GM23338 (cell line): ENCODE data around the gene RNF130. TPM values are rescaled to one million over a fixed set of nuclear protein-coding genes. Genes with fewer than 3 reads are reported as not detected.
A peak's percentile ranks its signal among the peaks of the same experiment; 100 is the strongest.

Experiments used
- ATAC-seq: fragments of 200-7000 bp; cut with Tn5 transposase; 3 replicates; pipeline ENCODE4 v1.9.1; 2020
- DNase-seq: peaks from one replicate; pipeline ENCODE4 v3.0.0-alpha.2; 2015; ENCODE audit warnings: low spot score
- H2AFZ ChIP-seq: fragments of 200-600 bp; sonication (generic); 2 replicates; pipeline ENCODE4 v1.8.0; 2016; ENCODE audit warnings: antibody characterized with exemption, mild to moderate bottlenecking, moderate library complexity
- H3F3A ChIP-seq: fragments of 200-600 bp; sonication (generic); replicated peaks from 2 replicates; pipeline ENCODE4 v1.8.0; 2017; ENCODE audit warnings: antibody characterized with exemption, mixed run types, low read depth
- H3K27ac ChIP-seq: fragments of 200-600 bp; sonication (generic); 2 replicates; pipeline ENCODE4 v1.6.1; 2016; ENCODE audit warnings: low read depth
- H3K27me3 ChIP-seq: fragments of 200-600 bp; sonication (generic); 2 replicates; pipeline ENCODE4 v1.8.0; 2016; ENCODE audit warnings: mild to moderate bottlenecking, mixed run types, moderate library complexity; ENCODE audit not compliant: insufficient read depth
- H3K36me3 ChIP-seq: fragments of 200-600 bp; sonication (generic); 2 replicates; pipeline ENCODE4 v1.8.0; 2016; ENCODE audit warnings: mild to moderate bottlenecking; ENCODE audit not compliant: insufficient read depth
- H3K4me1 ChIP-seq: fragments of 200-600 bp; sonication (generic); 2 replicates; pipeline ENCODE4 v1.8.0; 2016; ENCODE audit warnings: mild to moderate bottlenecking, moderate library complexity; ENCODE audit not compliant: insufficient read depth
- H3K4me2 ChIP-seq: fragments of 200-600 bp; sonication (generic); 2 replicates; pipeline ENCODE4 v1.7.1; 2017; ENCODE audit warnings: mixed run types
- H3K4me3 ChIP-seq: fragments of 200-600 bp; sonication (generic); 2 replicates; pipeline ENCODE4 v1.6.1; 2016; ENCODE audit warnings: mixed run types
- H3K79me2 ChIP-seq: fragments of 200-600 bp; sonication (generic); replicated peaks from 2 replicates; pipeline ENCODE4 v1.8.0; 2017; ENCODE audit warnings: mild to moderate bottlenecking; ENCODE audit not compliant: insufficient read depth
- H3K9me2 ChIP-seq: fragments of 200-600 bp; sonication (generic); 2 replicates; pipeline ENCODE4 v1.8.0; 2017; ENCODE audit not compliant: insufficient read depth
- H4K20me1 ChIP-seq: fragments of 200-600 bp; sonication (generic); replicated peaks from 2 replicates; pipeline ENCODE4 v1.8.0; 2017; ENCODE audit warnings: mild to moderate bottlenecking; ENCODE audit not compliant: insufficient read depth
- H3K27ac Mint-ChIP-seq: 2 replicates; pipeline ENCODE4 v1.8.0; 2020; ENCODE audit warnings: inconsistent platforms, mild to moderate bottlenecking, moderate library complexity, mixed read lengths
- H3K27me3 Mint-ChIP-seq: 3 replicates; pipeline ENCODE4 v1.8.0; 2022; ENCODE audit warnings: low read depth, mild to moderate bottlenecking, moderate library complexity, mixed read lengths, inconsistent platforms; ENCODE audit not compliant: insufficient read depth, poor library complexity
- H3K36me3 Mint-ChIP-seq: 3 replicates; pipeline ENCODE4 v1.8.0; 2021; ENCODE audit warnings: low read depth, mild to moderate bottlenecking, inconsistent platforms, moderate library complexity, mixed read lengths
- H3K4me1 Mint-ChIP-seq: 3 replicates; pipeline ENCODE4 v1.8.0; 2020; ENCODE audit warnings: mild to moderate bottlenecking, inconsistent platforms, mixed read lengths
- H3K4me3 Mint-ChIP-seq: 3 replicates; pipeline ENCODE4 v1.8.0; 2021; ENCODE audit warnings: moderate library complexity, mild to moderate bottlenecking, inconsistent platforms, mixed read lengths
- H3K9me3 Mint-ChIP-seq: 3 replicates; pipeline ENCODE4 v1.8.0; 2020; ENCODE audit warnings: moderate library complexity, mild to moderate bottlenecking, inconsistent platforms, mixed read lengths
- CTCF ChIP-seq, 2 experiments: fragments of 200-600 bp in 1 of 2; sonication (generic) in 1 of 2; conservative IDR thresholded peaks; 2 replicates each; pipeline versions ENCODE4 v1.5.1 to v1.6.1; 2016 to 2017; ENCODE audit warnings: antibody characterized with exemption in 2 of 2, low read depth in 2 of 2, mild to moderate bottlenecking in 2 of 2, moderate library complexity in 1 of 2
- ETS1 ChIP-seq: IDR thresholded peaks from 2 replicates; pipeline ENCODE4 v1.6.1; 2016; ENCODE audit warnings: antibody characterized with exemption
- EZH2 ChIP-seq: fragments of 200-600 bp; sonication (generic); IDR thresholded peaks from one replicate; pipeline ENCODE4 v1.8.0; 2017; ENCODE audit warnings: antibody characterized with exemption, mild to moderate bottlenecking, low read depth; ENCODE audit not compliant: unreplicated experiment
- POLR2AphosphoS5 ChIP-seq: IDR thresholded peaks from 2 replicates; pipeline ENCODE4 v1.6.1; 2016; ENCODE audit warnings: antibody characterized with exemption, low read depth
- ZNF114 ChIP-seq: fragments of 250-450 bp; sonication (Bioruptor Pico); IDR thresholded peaks from 2 replicates; pipeline ENCODE4 v1.5.0; 2020; ENCODE audit warnings: mild to moderate bottlenecking, moderate library complexity
- ZNF331 ChIP-seq: fragments of 250-450 bp; sonication (Bioruptor Pico); IDR thresholded peaks from 2 replicates; pipeline ENCODE4 v1.5.0; 2020; ENCODE audit warnings: low read depth, mild to moderate bottlenecking, moderate library complexity
- ZNF462 ChIP-seq: fragments of 250-450 bp; sonication (Bioruptor Pico); IDR thresholded peaks from 2 replicates; pipeline ENCODE4 v1.5.0; 2020; ENCODE audit warnings: mild to moderate bottlenecking, moderate library complexity
- polyA plus RNA-seq: library from polyadenylated mRNA; unstranded; fragments of >200 nt; fragmentation: Nextera tagmentation; extraction: Ambion mirVana; gene quantifications from 2 replicates; pipeline ENCODE4 v1.2.1, GENCODE V29; 2016
- total RNA-seq: library from RNA; depleted of rRNA; stranded (reverse); fragments of >200 nt; shearing (Covaris generic); gene quantifications from 2 replicates; pipeline ENCODE4 v1.2.3, GENCODE V29; 2014

The RNF130 gene
- total and polyA plus RNA-seq, 2 experiments from 2014 or later, result 60.1 to 97.3 TPM

GRCh38 chr5:180080486-180081280 lies 9.1 kb upstream of the RNF130 start (continued):
- TF ChIP-seq ZNF462 (CRISPR knock-in tag) (no peak), POLR2AphosphoS5 (no peak), EZH2 (no peak)

GRCh38 chr5:180079702-180080466 lies 8.3 kb upstream of the RNF130 start:
- H3K9me3 Mint-ChIP-seq, result peaks cover 36% of the 10 kb centered on the region
- no peak overlapping the region for H3K4me2 ChIP-seq
- no peak overlapping the region for H3K27ac Mint-ChIP-seq
- no peak overlapping the region for H3K4me3 ChIP-seq
- H3K36me3 ChIP-seq, result no peaks in the 10 kb centered on the region; the same call in 1 of the 2 replicates
- H3K36me3 Mint-ChIP-seq, result peaks cover 34% of the 10 kb centered on the region
- no peaks in the 10 kb centered on the region for H4K20me1 ChIP-seq
- DNase-seq (no peak), ATAC-seq (no peak)
- no peaks in the 10 kb centered on the region for H3K79me2 ChIP-seq
- H3K4me1 Mint-ChIP-seq, result peaks cover 33% of the 10 kb centered on the region
- peaks cover 29% of the 10 kb centered on the region for H3K4me1 ChIP-seq
- H3F3A ChIP-seq, result peaks cover 21% of the 10 kb centered on the region
- 0 out of 2 replicates have a peak overlapping the region, but pooled peaks have one; percentile 47 for H2AFZ ChIP-seq
- peaks cover 27% of the 10 kb centered on the region for H3K27me3 Mint-ChIP-seq
- H3K27me3 ChIP-seq, result no peaks in the 10 kb centered on the region
- 0 out of 2 replicates have a peak, but pooled peaks cover 3% of the 10 kb centered on the region for H3K9me2 ChIP-seq
- H3K27ac ChIP-seq, result no peak overlapping the region
- H3K4me3 Mint-ChIP-seq, result no peak overlapping the region
- TF ChIP-seq ZNF331 (CRISPR knock-in tag), result no peak
- no peak for TF ChIP-seq CTCF (conservative IDR thresholded peaks at IDR 0.05; ENCODE audit: low read depth in 2 of 2)
- TF ChIP-seq ZNF114, result no peak
- TF ChIP-seq ETS1, result no peak
